ENCODE results near the gene ZFP3. TPM values are rescaled to one million over a fixed set of nuclear protein-coding genes. Genes with fewer than 3 reads are reported as not detected.

Gene ZFP3
- total and polyA plus RNA-seq, 2 of the 4 experiments (the other 2 are of a cell fraction), result 0.54 to 0.75 TPM

DNA sequence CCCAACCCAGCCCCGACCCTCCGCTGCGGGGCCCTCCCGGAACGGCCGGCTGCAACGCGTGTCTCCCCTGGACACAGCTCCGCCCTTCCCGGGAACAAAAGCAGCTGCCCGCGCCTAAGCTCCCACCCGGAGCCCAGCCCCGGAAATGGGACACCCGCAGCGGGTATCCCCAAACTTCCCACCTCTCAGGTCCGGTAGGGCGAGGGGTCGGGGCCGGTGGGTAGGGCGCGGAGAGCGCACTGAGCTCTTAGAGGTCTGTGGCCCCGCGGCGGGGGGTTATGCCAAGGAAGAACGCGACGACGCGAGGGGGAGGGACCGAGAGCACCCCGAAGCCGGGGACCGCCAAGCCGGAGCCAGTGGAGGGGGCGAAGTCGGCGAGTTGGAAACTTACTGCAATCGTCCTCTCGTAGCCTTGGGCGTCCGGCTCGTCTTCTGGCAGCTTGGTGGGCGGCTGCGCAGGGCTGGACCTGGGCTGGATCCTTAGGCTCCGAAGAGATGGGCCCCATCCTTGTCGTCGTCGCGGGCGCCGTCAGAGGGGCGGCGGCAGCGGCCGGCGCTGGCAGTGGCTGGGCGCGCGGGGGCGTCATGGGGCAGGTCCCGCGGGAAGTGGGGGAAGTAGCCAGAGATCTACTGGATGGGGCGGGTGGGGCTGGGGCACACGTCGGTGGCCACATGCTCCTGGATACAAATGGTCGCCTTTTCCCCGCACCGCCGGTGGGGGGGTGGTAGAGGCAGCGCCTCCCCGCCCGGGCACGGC, 44.5 kb downstream of the ZFP3 start:
- H3K14ac ChIP-seq (replicated peaks; ENCODE audit: low read depth, low read length), result no peak overlapping the region
- H3K27ac ChIP-seq (ENCODE audit: insufficient read depth, low read length), result no peak overlapping the region
- in situ Hi-C loops (cut with MboI; ENCODE audit: low sequenced_read_pairs) (no loop called here), intact Hi-C loops (cut with micrococcal nuclease) (no loop called here), dilution Hi-C loops (cut with HindIII; ENCODE audit: low sequenced_read_pairs, unreplicated experiment) (no loop called here)
- no peak overlapping the region for H2BK5ac ChIP-seq (ENCODE audit: low read depth, low read length, poor library complexity, severe bottlenecking)
- no peaks in the 10 kb centered on the region for H4K20me1 ChIP-seq (ENCODE audit: insufficient read depth, low read length)
- no peaks in the 10 kb centered on the region for H3K79me1 ChIP-seq (ENCODE audit: low read depth in 1 of 2, low read length in 2 of 2)
- H3K4me2 ChIP-seq (ENCODE audit: low read depth, low read length), result peak overlapping the region; percentile 82
- H2AFZ ChIP-seq (replicated peaks; ENCODE audit: low read length, poor library complexity), result peak overlapping the region; percentile 89
- H2BK20ac ChIP-seq (ENCODE audit: low read depth, low read length), result no peak overlapping the region
- no peak overlapping the region for H4K91ac ChIP-seq (ENCODE audit: insufficient read depth, low read depth, low read length)
- H2AK5ac ChIP-seq (ENCODE audit: low read depth, low read length), result no peak overlapping the region
- no peak overlapping the region for H3K56ac ChIP-seq (ENCODE audit: extremely low read depth, insufficient read depth, low read length)
- no peak overlapping the region for H3K23ac ChIP-seq (ENCODE audit: low read depth, low read length)
- no peak overlapping the region for H2BK120ac ChIP-seq (ENCODE audit: low read depth, low read length)
- 0 out of 2 replicates have a peak overlapping the region, but pooled peaks have one; percentile 45 for H3K9ac ChIP-seq (ENCODE audit: low read depth, low read length)
- H4K8ac ChIP-seq (ENCODE audit: low read depth in 2 of 2, low read length in 2 of 2), result 0 out of 4 replicates have a peak overlapping the region, but pooled peaks of 1 of the 2 experiments have one; percentile 27
- H3K9me3 ChIP-seq (ENCODE audit: control insufficient read depth, insufficient read depth, low read length), result peaks cover 7% of the 10 kb centered on the region; the same call in 1 of the 2 replicates
- DNase-seq (no peak), ATAC-seq (ENCODE audit: low read depth) (peak; percentile 73)
- no peak overlapping the region for H3K18ac ChIP-seq (ENCODE audit: low read depth, low read length)
- H3K4me3 ChIP-seq (ENCODE audit: insufficient read depth, low read depth, low read length), result peak overlapping the region; percentile 63
- ChIA-PET POLR2A (ENCODE audit: unreplicated experiment) (no interaction called here), CTCF (no interaction called here)
- no TSS peak for BruUV-seq (replicated peaks)
- H3K36me3 ChIP-seq (ENCODE audit: control insufficient read depth, insufficient read depth, low read length), result no peaks in the 10 kb centered on the region
- H3K9me1 ChIP-seq (ENCODE audit: insufficient read depth, low read length), result no peaks in the 10 kb centered on the region
- H2BK15ac ChIP-seq (ENCODE audit: low read depth, low read length), result no peak overlapping the region
- no peak overlapping the region for H4K5ac ChIP-seq (ENCODE audit: low read depth, low read length)
- TF ChIP-seq, protein P1, sequence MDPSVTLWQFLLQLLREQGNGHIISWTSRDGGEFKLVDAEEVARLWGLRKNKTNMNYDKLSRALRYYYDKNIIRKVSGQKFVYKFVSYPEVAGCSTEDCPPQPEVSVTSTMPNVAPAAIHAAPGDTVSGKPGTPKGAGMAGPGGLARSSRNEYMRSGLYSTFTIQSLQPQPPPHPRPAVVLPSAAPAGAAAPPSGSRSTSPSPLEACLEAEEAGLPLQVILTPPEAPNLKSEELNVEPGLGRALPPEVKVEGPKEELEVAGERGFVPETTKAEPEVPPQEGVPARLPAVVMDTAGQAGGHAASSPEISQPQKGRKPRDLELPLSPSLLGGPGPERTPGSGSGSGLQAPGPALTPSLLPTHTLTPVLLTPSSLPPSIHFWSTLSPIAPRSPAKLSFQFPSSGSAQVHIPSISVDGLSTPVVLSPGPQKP (IDR thresholded peaks at IDR 0.05; ENCODE audit: borderline replicate concordance, low read depth, low read length), result no peak
- TF ChIP-seq RAD21 (IDR thresholded peaks at IDR 0.05; ENCODE audit: low read length) (no peak), POLR2A (IDR thresholded peaks at IDR 0.05; ENCODE audit: low read depth, low read length) (no peak), BHLHE40 (IDR thresholded peaks at IDR 0.05; ENCODE audit: low read depth, low read length) (no peak), MAFK (IDR thresholded peaks at IDR 0.05; ENCODE audit: low read depth, low read length) (no peak), CEBPB (IDR thresholded peaks at IDR 0.05; ENCODE audit: low read depth, low read length) (no peak)
- TF ChIP-seq, protein P2, sequence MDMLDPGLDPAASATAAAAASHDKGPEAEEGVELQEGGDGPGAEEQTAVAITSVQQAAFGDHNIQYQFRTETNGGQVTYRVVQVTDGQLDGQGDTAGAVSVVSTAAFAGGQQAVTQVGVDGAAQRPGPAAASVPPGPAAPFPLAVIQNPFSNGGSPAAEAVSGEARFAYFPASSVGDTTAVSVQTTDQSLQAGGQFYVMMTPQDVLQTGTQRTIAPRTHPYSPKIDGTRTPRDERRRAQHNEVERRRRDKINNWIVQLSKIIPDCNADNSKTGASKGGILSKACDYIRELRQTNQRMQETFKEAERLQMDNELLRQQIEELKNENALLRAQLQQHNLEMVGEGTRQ (IDR thresholded peaks at IDR 0.05; ENCODE audit: low read depth, low read length), result no peak
- H3K4me1 ChIP-seq (ENCODE audit: control insufficient read depth, insufficient read depth, low read length), result no peaks in the 10 kb centered on the region
- peaks cover 39% of the 10 kb centered on the region for H3K27me3 ChIP-seq (ENCODE audit: control insufficient read depth, insufficient read depth, low read length)
- 1% methylated on average over 29 of the region's 75 CpGs; no CpG with 5 or more reads in 1 of the 2 experiments for WGBS, 2 experiments (ENCODE audit: extremely low coverage in 2 of 2, insufficient read length in 1 of 2)
- no peak overlapping the region for H3K4ac ChIP-seq (ENCODE audit: low read depth, low read length)
- H2AK9ac ChIP-seq (replicated peaks; ENCODE audit: low read depth, low read length, poor library complexity), result no peak overlapping the region
